ENCODE results near the gene LARP6. TPM values are rescaled to one million over a fixed set of nuclear protein-coding genes. Genes with fewer than 3 reads are reported as not detected.

Gene LARP6
- total and polyA plus RNA-seq, 2 donors (not counting 1 experiment from before 2014, with no cell fraction given): not detected

- no peaks in the 10 kb centered on the region for H3K9me3 Mint-ChIP-seq (ENCODE audit: insufficient read depth)
- no peaks in the 10 kb centered on the region for H3K36me3 ChIP-seq (replicated peaks in 1 of 2; ENCODE audit: control extremely low read depth in 1 of 2, control insufficient read depth in 1 of 2, extremely low read depth in 1 of 2, insufficient read depth in 2 of 2, low read length in 1 of 2)
- no peaks in the 10 kb centered on the region for H3K4me1 Mint-ChIP-seq
- ChIA-PET CTCF (interaction anchor here (0.5 to 2.6 kb wide), 3 partner anchors 9 to 50 kb away, joined by 4 to 14 read pairs (median 4); no protein-coding TSS in a partner anchor), POLR2A (no interaction called here)
- no peak overlapping the region for H3K4me2 ChIP-seq (replicated peaks; ENCODE audit: low read depth, low read length, poor library complexity, severe bottlenecking)
- no peak overlapping the region for H3K27ac Mint-ChIP-seq
- TF ChIP-seq CTCF (IDR thresholded peaks at IDR 0.05) (no peak), EZH2 (IDR thresholded peaks at IDR 0.05; ENCODE audit: borderline replicate concordance, insufficient read depth, low read depth, low read length, poor library complexity, severe bottlenecking) (no peak)
- no peak overlapping the region for H3K27ac ChIP-seq (ENCODE audit: low read length in 2 of 2)
- no peak overlapping the region for H2AFZ ChIP-seq (ENCODE audit: insufficient read depth, low read depth, low read length, poor library complexity, severe bottlenecking)
- no peak overlapping the region for H3K4me3 Mint-ChIP-seq
- WGBS (ENCODE audit: insufficient coverage): no CpG with 5 or more reads among the region's 3 CpGs
- H3K4me3 ChIP-seq (ENCODE audit: control extremely low read depth in 1 of 5, extremely low read depth in 1 of 5, insufficient read depth in 1 of 5, low read depth in 2 of 5, low read length in 4 of 5): no peak overlapping the region
- no peaks in the 10 kb centered on the region for H3K79me2 ChIP-seq (ENCODE audit: control insufficient read depth, insufficient read depth, low read length)
- H4K20me1 ChIP-seq (ENCODE audit: control insufficient read depth, insufficient read depth, low read length, poor library complexity, severe bottlenecking): no peaks in the 10 kb centered on the region
- ATAC-seq (ENCODE audit: low read depth) (no peak), DNase-seq (no peak)
- no peaks in the 10 kb centered on the region for H3K4me1 ChIP-seq (ENCODE audit: control insufficient read depth in 2 of 2, insufficient read depth in 2 of 2, low read length in 2 of 2)
- intact Hi-C loops (cut with micrococcal nuclease): no loop called here
- no peak overlapping the region for H3K9ac ChIP-seq (ENCODE audit: low read length)
- H3K27me3 Mint-ChIP-seq: peaks cover 20% of the 10 kb centered on the region
- H3K27me3 ChIP-seq (replicated peaks in 1 of 4; ENCODE audit: control extremely low read depth in 1 of 4, control insufficient read depth in 3 of 4, insufficient read depth in 4 of 4, low read length in 3 of 4): peaks cover 0 to 5% (median 0%) of the 10 kb centered on the region in 4 experiments
- no peaks in the 10 kb centered on the region for H3K9me3 ChIP-seq (ENCODE audit: control extremely low read depth in 1 of 3, control insufficient read depth in 2 of 3, insufficient read depth in 1 of 3, low read length in 2 of 3)
These were observed 20.5 kb downstream of the LARP6 start for GRCh38 chr15:70833422-70833821.

- no peaks in the 10 kb centered on the region for H3K36me3 ChIP-seq (replicated peaks in 1 of 2; ENCODE audit: control extremely low read depth in 1 of 2, control insufficient read depth in 1 of 2, extremely low read depth in 1 of 2, insufficient read depth in 2 of 2, low read length in 1 of 2)
- Mint-ChIP-seq H3K27ac (no peak overlapping the region), H3K9me3 (ENCODE audit: insufficient read depth) (no peaks in the 10 kb centered on the region), H3K4me1 (no peaks in the 10 kb centered on the region), H3K4me3 (no peak overlapping the region), H3K27me3 (peaks cover 20% of the 10 kb centered on the region)
- intact Hi-C loops (cut with micrococcal nuclease): no loop called here
- CTCF ChIA-PET: interaction anchor here (1.2 kb wide), 1 partner anchor 21 kb away, joined by 3 read pairs; no protein-coding TSS in a partner anchor
- DNase-seq (no peak), ATAC-seq (ENCODE audit: low read depth) (no peak)
- no peak overlapping the region for H3K4me3 ChIP-seq (ENCODE audit: control extremely low read depth in 1 of 5, extremely low read depth in 1 of 5, insufficient read depth in 1 of 5, low read depth in 2 of 5, low read length in 4 of 5)
- no peak overlapping the region for H3K27ac ChIP-seq (ENCODE audit: low read length in 2 of 2)
- H4K20me1 ChIP-seq (ENCODE audit: control insufficient read depth, insufficient read depth, low read length, poor library complexity, severe bottlenecking): no peaks in the 10 kb centered on the region
- WGBS (ENCODE audit: insufficient coverage): 95% methylated on average over 20 of the region's 20 CpGs
- H3K79me2 ChIP-seq (ENCODE audit: control insufficient read depth, insufficient read depth, low read length): no peaks in the 10 kb centered on the region
- peaks cover 0 to 5% (median 0%) of the 10 kb centered on the region in 4 experiments for H3K27me3 ChIP-seq (replicated peaks in 1 of 4; ENCODE audit: control extremely low read depth in 1 of 4, control insufficient read depth in 3 of 4, insufficient read depth in 4 of 4, low read length in 3 of 4)
- no peaks in the 10 kb centered on the region for H3K4me1 ChIP-seq (ENCODE audit: control insufficient read depth in 2 of 2, insufficient read depth in 2 of 2, low read length in 2 of 2)
- H3K9me3 ChIP-seq (ENCODE audit: control extremely low read depth in 1 of 3, control insufficient read depth in 2 of 3, insufficient read depth in 1 of 3, low read length in 2 of 3): no peaks in the 10 kb centered on the region
- no peak overlapping the region for H2AFZ ChIP-seq (ENCODE audit: insufficient read depth, low read depth, low read length, poor library complexity, severe bottlenecking)
- TF ChIP-seq CTCF (IDR thresholded peaks at IDR 0.05): no peak
- TF ChIP-seq EZH2 (IDR thresholded peaks at IDR 0.05; ENCODE audit: borderline replicate concordance, insufficient read depth, low read depth, low read length, poor library complexity, severe bottlenecking): no peak
- POLR2A ChIA-PET: no interaction called here
- H3K9ac ChIP-seq (ENCODE audit: low read length): no peak overlapping the region
- H3K4me2 ChIP-seq (replicated peaks; ENCODE audit: low read depth, low read length, poor library complexity, severe bottlenecking): no peak overlapping the region
These were observed 21.8 kb downstream of the LARP6 start for GRCh38 chr15:70832176-70832575.
